ENCODE measurements around the gene BTG1. TPM values are rescaled to one million over a fixed set of nuclear protein-coding genes. Genes with fewer than 3 reads are reported as not detected.

The BTG1 gene
- total RNA-seq, 2 donors from 2014 or later: 30.4 to 34.1 TPM

DNA sequence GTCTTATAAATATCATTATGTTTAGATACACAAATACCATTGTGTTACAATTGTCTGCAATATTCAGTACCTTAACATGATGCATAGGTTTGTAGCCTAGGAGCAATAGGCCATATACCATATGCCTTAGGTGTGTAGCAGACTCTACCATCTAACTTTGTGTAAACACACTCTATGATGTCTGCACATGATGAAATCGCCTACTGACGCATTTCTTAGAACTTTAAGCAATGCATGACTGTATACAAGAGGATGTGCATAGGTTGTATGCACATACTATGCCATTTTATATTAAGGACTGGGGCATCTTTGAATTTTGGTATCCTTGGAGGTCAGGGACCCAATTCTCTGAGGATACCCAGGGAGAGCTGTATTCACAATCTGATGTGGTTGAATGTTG lies 10.1 kb upstream of the BTG1 start:
- no peak for DNase-seq
- Mint-ChIP-seq H3K27me3 (ENCODE audit: insufficient read depth) (no peaks in the 10 kb centered on the region), H3K9me3 (no peaks in the 10 kb centered on the region), H3K36me3 (ENCODE audit: low read depth) (no peaks in the 10 kb centered on the region), H3K4me1 (peaks cover 5% of the 10 kb centered on the region), H3K4me3 (no peak overlapping the region), H3K27ac (no peak overlapping the region)
- no peak for TF ChIP-seq CTCF (conservative IDR thresholded peaks at IDR 0.05)
- no peaks in the 10 kb centered on the region for H3K9me3 ChIP-seq (ENCODE audit: control insufficient read depth, low read length)
- H3K27ac ChIP-seq (ENCODE audit: low read depth, low read length): no peak overlapping the region
- no peak overlapping the region for H3K4me3 ChIP-seq (ENCODE audit: low read length)
- 85 to 100% methylated on average over 2 of the region's 2 CpGs for WGBS, 2 experiments (ENCODE audit: insufficient coverage in 1 of 2, insufficient read length in 1 of 2)
- H3K36me3 ChIP-seq (ENCODE audit: control insufficient read depth, insufficient read depth, low read length): no peaks in the 10 kb centered on the region
- no peaks in the 10 kb centered on the region for H3K27me3 ChIP-seq (ENCODE audit: control insufficient read depth, insufficient read depth, low read length, poor library complexity, severe bottlenecking)
- H3K9ac ChIP-seq (ENCODE audit: extremely low read depth, low read length, poor library complexity, severe bottlenecking): no peak overlapping the region
- H3K4me1 ChIP-seq (ENCODE audit: control insufficient read depth, insufficient read depth, low read length): peaks cover 3% of the 10 kb centered on the region

GRCh38 chr12:92151916-92152315 lies 6.3 kb upstream of the BTG1 start:
- 71 to 100% methylated on average over 1 to 2 of the region's 2 CpGs for WGBS, 2 experiments (ENCODE audit: insufficient coverage in 1 of 2, insufficient read length in 1 of 2)
- TF ChIP-seq CTCF (conservative IDR thresholded peaks at IDR 0.05): no peak
- no peaks in the 10 kb centered on the region for H3K27me3 ChIP-seq (ENCODE audit: control insufficient read depth, insufficient read depth, low read length, poor library complexity, severe bottlenecking)
- no peaks in the 10 kb centered on the region for H3K9me3 ChIP-seq (ENCODE audit: control insufficient read depth, low read length)
- Mint-ChIP-seq H3K9me3 (no peaks in the 10 kb centered on the region), H3K4me3 (no peak overlapping the region), H3K36me3 (ENCODE audit: low read depth) (no peaks in the 10 kb centered on the region), H3K27me3 (ENCODE audit: insufficient read depth) (no peaks in the 10 kb centered on the region), H3K4me1 (peaks cover 13% of the 10 kb centered on the region), H3K27ac (no peak overlapping the region)
- no peak overlapping the region for H3K27ac ChIP-seq (ENCODE audit: low read depth, low read length)
- peaks cover 3% of the 10 kb centered on the region for H3K4me1 ChIP-seq (ENCODE audit: control insufficient read depth, insufficient read depth, low read length)
- H3K9ac ChIP-seq (ENCODE audit: extremely low read depth, low read length, poor library complexity, severe bottlenecking): no peak overlapping the region
- no peak overlapping the region for H3K4me3 ChIP-seq (ENCODE audit: low read length)
- H3K36me3 ChIP-seq (ENCODE audit: control insufficient read depth, insufficient read depth, low read length): no peaks in the 10 kb centered on the region
- no peak for DNase-seq

DNA sequence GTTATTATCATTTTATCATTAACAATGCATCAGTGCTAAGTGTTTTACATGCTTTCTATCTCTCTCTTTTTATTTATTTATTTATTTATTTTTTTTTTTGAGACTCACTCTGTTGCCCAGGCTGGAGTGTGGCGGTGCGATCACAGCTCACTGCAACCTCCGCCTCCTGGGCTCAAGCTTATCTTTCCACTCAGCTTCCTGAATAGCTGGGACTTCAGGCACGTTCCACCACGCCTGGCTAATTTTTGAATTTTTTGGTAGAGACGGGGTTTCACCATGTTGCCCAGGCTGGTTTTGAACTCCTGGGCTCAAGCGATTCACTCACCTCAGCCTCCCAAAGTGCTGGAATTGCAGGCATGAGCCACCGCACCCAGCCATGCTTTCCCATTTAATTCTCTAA lies 3.9 kb upstream of the BTG1 start:
- Histone ChIP-seq H3K27me3 (ENCODE audit: control insufficient read depth, insufficient read depth, low read length, poor library complexity, severe bottlenecking) (no peaks in the 10 kb centered on the region), H3K27ac (ENCODE audit: low read depth, low read length) (no peak overlapping the region), H3K36me3 (ENCODE audit: control insufficient read depth, insufficient read depth, low read length) (no peaks in the 10 kb centered on the region), H3K4me3 (ENCODE audit: low read length) (no peak overlapping the region), H3K9me3 (ENCODE audit: control insufficient read depth, low read length) (no peaks in the 10 kb centered on the region), H3K4me1 (ENCODE audit: control insufficient read depth, insufficient read depth, low read length) (no peaks in the 10 kb centered on the region), H3K9ac (ENCODE audit: extremely low read depth, low read length, poor library complexity, severe bottlenecking) (no peak overlapping the region)
- H3K27me3 Mint-ChIP-seq (ENCODE audit: insufficient read depth): no peaks in the 10 kb centered on the region
- H3K4me1 Mint-ChIP-seq: peaks cover 12% of the 10 kb centered on the region
- WGBS, 2 experiments (ENCODE audit: insufficient coverage in 1 of 2, insufficient read length in 1 of 2): 92 to 95% methylated on average over 6 to 7 of the region's 8 CpGs
- no peaks in the 10 kb centered on the region for H3K9me3 Mint-ChIP-seq
- H3K4me3 Mint-ChIP-seq: no peak overlapping the region
- DNase-seq: peak; percentile 22
- H3K27ac Mint-ChIP-seq: no peak overlapping the region
- no peaks in the 10 kb centered on the region for H3K36me3 Mint-ChIP-seq (ENCODE audit: low read depth)
- no peak for TF ChIP-seq CTCF (conservative IDR thresholded peaks at IDR 0.05)

Measured in endodermal cell (in vitro differentiated cells).